HG03039 (cell line): ENCODE results near the gene DCST2.
A peak's percentile ranks its signal among the peaks of the same experiment; 100 is the strongest.

ENCODE experiments used
- ATAC-seq: cut with Tn5 transposase; IDR thresholded peaks from one replicate; pipeline ENCODE4 v1.9.1; 2021; ENCODE audit warnings: mild to moderate bottlenecking, moderate library complexity; ENCODE audit not compliant: unreplicated experiment

DCST2 gene

DNA sequence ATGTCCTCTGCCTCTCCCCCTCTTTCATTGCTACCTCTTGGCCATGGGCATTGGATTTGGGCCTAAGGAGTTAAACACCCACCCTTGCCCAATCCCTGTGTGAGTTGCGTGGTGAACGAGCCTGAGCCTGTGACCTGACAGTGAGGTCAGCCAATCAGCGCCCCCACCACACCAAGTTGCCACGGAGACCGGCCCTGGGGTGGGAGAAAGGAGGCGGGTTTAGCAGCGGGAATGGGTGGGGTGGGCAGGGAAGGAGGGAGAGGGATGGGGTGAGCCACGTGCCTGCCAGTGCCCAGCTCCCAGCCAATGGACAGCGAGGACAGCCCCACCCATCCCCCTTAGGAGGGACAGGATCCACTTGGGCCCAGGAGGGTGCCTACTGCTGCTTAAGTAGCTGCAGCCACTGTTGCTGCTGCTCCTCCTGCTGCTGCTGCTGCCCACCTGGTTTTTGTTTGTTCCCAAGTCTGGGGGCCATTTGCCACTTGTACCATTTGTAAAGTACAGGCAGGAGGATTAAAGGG is 21.5 kb downstream of the DCST2 start:
- ATAC-seq, result no peak

DNA sequence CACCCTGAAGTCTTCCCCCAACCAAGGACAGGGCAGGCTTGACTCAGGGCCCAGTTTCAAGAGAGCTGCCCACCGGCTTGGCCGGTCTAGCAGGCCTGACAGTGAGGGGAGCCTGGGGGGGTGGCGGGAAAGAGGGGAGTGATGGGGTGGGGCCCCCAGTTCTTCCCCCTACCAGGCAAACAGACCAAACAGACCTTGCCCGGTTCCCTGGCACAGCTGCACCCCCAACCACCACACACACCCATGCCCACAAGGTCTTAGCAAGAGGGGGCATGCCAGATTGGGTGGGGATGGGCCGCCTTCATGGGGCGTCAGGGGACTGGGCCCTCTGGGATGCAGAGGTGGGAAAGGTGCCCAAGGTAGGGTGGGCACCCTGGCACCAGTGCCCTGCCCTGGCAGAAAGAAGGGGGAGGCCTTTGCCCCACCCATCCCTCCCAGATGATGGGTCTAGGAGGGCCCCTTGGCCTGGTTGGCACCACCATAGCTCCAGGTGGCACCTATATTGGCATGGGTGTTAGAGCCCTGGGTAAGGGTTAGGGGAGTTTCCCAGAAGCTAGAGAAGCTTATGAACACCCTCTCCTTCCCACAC is 22.1 kb downstream of the DCST2 start:
- ATAC-seq, result no peak

- no peak for ATAC-seq
Measured at GRCh38 chr1:155011004-155011416, 22.6 kb downstream of the DCST2 start.

DNA sequence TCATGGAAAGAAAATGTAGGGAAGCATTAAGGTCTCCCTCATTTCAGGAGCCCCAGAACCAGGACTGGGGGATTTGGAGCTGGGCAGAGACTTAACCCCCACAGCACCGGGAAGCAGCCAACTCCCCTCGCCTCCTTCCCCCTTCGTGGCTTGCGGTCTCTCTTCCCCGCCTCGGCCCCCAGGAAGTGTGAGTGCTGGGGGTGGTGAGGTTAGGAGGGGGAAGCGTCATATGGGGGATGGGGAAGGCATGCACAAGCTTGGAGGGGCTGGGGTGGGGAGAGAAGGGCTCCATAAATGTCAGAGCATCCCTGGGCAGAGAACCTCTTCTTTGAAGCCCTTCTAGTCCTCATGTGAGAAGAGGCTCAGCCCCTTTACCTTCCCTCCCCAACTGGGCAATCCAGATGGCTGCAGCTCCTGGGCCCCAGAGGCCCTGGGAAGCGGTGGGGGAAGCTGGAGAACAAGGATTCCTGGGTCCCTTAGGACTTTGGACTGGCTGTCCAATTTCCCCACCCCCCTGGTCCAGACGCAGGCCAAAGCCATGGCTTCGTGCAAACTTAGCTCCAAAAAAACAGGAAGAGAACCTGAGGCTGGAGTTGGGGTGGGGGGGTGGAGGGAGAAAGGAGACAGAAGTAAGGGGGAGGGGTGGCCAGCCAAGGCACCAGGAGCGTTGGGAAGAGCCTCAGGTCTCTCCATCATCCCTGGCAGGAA is 23.2 kb downstream of the DCST2 start:
- ATAC-seq, result no peak

GRCh38 chr1:155009742-155010141 is 23.8 kb downstream of the DCST2 start:
- ATAC-seq, result no peak

DNA sequence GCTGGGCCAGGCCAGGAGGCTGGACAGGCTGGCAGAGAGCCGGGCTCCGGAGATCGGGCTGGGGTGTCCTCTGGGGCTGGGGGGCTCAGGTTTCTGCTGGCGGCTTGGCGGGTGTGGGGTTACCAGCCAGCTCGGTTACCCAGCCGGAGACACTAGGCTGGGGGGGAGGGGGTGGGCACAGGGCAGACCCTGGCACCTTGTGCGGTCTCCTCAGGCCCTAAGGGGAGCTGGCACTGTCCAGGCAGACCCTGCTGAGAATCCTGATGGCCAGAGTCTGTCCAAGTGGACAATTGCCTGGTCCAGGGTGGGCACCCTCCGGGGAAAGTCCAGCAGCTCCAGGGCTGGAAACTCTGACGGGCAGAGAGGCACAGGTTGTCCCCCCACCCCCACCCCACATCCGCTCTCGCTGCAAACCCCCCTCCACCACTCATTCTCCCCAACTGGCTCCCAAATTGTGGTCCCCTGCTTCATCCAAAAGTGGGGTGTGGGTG is 24.3 kb downstream of the DCST2 start:
- ATAC-seq, result no peak

DNA sequence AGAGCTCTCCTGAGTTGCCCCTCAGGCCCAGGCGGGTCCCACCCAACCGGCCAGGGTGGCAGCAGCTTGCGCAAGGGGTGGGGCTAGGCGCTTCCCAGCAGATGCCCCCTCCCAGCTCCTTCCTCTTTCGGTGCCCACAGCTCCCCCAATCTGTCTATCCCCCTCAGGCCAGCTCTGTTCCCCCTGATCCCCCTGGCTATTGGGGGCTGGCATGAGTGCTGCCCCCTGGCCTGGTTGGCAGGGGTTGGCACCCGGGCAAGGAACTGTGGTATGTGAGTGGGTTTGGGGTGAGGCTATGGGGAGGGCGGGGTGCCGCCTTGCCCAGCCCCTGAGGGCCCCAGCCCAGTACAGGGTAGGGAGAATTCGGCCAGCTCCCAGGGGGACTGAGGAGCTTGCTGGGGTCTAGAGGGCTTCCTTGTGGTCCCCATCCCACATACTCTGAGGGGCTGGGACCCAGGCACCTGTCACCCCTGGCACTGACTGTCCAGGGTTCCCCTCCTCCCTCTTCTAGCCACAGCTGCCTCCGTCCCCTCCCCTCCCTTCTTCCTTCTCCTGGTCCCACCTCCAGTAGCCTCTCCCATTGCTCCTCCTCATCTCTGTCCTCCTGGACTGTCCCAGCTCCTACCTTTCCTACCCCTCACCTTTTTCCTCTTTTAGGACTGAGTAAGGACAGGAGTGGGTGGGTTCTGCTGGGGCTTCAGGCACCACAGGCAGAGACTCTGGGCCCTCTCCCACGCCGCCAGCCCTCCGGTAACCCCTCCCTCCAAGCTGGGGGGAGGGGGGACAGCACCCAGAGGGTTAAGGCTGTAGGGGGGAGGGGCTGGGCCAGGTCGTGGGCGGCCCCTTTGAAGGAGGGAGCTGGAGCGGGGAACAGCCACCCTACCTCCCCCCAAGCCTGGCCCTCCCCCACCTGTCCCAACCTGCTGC is 25.3 kb downstream of the DCST2 start:
- no peak for ATAC-seq

GRCh38 chr1:155007251-155007828 is 26.2 kb downstream of the DCST2 start:
- no peak for ATAC-seq

- no peak for ATAC-seq
Measured at GRCh38 chr1:155006601-155007101, 26.9 kb downstream of the DCST2 start.

GRCh38 chr1:155005076-155006011 is 28.2 kb downstream of the DCST2 start:
- no peak for ATAC-seq

DNA sequence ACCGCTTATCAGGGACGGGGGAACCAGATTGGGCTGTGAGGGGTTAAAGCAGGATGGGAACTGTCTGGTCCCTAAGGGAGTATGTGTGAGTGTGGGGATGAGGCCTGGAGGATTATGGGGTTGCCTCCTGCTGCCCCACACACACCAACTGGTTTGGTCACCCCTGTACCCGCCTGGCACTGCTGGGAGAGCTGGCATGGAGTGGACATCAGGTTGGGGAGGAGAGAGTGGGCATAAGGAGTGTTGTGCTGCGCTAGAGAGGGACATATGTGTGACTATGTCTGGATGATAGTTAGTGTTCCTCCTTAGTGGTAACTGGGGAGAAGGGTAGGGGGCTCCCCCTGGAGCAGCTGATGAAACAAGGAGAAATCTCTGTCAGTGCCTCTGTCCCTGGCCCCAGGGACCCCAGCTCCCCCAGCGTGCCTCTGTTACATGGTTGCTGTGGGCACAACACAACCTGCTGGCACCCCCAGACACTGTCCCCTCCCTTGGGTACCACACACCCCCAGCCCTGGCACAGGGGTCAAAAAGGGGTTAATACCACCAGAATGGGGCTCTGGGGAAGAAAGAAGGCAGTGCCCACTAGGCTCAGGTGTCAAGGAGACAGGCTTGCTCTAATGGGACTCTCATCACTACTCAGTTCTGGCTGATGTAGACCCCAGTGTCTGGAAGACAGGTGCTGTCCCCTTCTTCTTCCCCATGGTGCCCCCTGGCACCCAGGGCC is 29.1 kb downstream of the DCST2 start:
- ATAC-seq, result no peak

- no peak for ATAC-seq
Measured at GRCh38 chr1:155003766-155004351, 29.7 kb downstream of the DCST2 start.

DNA sequence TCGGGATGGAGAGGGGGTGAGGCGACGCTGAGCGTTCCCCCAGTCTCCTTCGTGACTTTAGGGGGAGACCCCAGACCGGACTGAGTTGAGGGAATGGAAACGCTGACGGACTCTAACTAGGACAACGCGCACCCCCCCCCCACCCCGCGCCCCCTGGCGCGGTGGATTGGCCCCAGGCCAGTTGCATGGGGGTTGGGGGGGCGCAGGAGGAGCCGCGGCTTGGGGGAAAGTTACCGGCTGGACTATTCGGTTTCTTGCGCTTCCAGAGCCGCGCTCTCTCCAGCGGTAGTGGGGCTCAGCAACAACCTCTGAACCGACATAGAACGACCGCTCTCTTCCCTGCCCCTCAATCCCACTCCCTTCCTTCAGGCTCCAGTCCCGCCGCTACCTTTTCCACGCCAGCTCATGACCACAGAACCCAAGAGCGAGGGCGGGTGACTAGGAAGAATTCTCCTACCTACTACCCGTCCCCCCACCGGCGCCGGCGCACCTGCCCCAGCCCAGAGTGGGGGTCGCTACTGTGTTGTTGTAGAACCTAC is 30.3 kb downstream of the DCST2 start:
- ATAC-seq, result no peak

GRCh38 chr1:155002464-155003226 is 30.9 kb downstream of the DCST2 start, which contains the start of gene ZBTB7B:
ZBTB7B (plus strand) TSS chr1:155002802; CDS start chr1:155014661, 11,859 bp downstream.
- no peak for ATAC-seq

GRCh38 chr1:155001675-155002463 is 31.7 kb downstream of the DCST2 start:
- ATAC-seq, result peak; percentile 54

- ATAC-seq, result no peak
Measured at GRCh38 chr1:155001425-155001674, 32.2 kb downstream of the DCST2 start.
